ENCODE results near the gene MRFAP1.
"Not testable (repeated sequence)": the region's sequence is repeated elsewhere in the genome, so short reads cannot be mapped to it uniquely, and the experiment has no call there.

The MRFAP1 gene

GRCh38 chr4:6647169-6647568 lies 6.7 kb downstream of the MRFAP1 start:
- no peaks in the 10 kb centered on the region for H3K27me3 ChIP-seq (ENCODE audit: low read depth, low read length)
- no peak for TF ChIP-seq EZH2phosphoT487 (IDR thresholded peaks at IDR 0.05; ENCODE audit: low read depth)
- TF ChIP-seq, protein P1, sequence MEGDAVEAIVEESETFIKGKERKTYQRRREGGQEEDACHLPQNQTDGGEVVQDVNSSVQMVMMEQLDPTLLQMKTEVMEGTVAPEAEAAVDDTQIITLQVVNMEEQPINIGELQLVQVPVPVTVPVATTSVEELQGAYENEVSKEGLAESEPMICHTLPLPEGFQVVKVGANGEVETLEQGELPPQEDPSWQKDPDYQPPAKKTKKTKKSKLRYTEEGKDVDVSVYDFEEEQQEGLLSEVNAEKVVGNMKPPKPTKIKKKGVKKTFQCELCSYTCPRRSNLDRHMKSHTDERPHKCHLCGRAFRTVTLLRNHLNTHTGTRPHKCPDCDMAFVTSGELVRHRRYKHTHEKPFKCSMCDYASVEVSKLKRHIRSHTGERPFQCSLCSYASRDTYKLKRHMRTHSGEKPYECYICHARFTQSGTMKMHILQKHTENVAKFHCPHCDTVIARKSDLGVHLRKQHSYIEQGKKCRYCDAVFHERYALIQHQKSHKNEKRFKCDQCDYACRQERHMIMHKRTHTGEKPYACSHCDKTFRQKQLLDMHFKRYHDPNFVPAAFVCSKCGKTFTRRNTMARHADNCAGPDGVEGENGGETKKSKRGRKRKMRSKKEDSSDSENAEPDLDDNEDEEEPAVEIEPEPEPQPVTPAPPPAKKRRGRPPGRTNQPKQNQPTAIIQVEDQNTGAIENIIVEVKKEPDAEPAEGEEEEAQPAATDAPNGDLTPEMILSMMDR (IDR thresholded peaks at IDR 0.05; ENCODE audit: low read depth, low read length) = no peak
- H3K9me3 ChIP-seq (ENCODE audit: insufficient read depth, low read length) = no peaks in the 10 kb centered on the region
- no peak overlapping the region for H3K4me2 ChIP-seq (ENCODE audit: low read length)
- peaks cover 12% of the 10 kb centered on the region for H4K20me1 ChIP-seq (ENCODE audit: insufficient read depth, low read length)
- H3K79me2 ChIP-seq (ENCODE audit: low read length) = peaks cover 18% of the 10 kb centered on the region
- no peak overlapping the region for H3K4me3 ChIP-seq (ENCODE audit: low read length)
- H3K36me3 ChIP-seq (replicated peaks; ENCODE audit: low read depth, low read length) = peaks cover 22% of the 10 kb centered on the region
- no peak overlapping the region for H3K27ac ChIP-seq (ENCODE audit: low read length)
- H3K4me1 ChIP-seq (ENCODE audit: low read length) = peaks cover 4% of the 10 kb centered on the region
- no peak overlapping the region for H3K9ac ChIP-seq (ENCODE audit: low read length)
- H2AFZ ChIP-seq (ENCODE audit: low read depth, low read length) = no peak overlapping the region

DNA sequence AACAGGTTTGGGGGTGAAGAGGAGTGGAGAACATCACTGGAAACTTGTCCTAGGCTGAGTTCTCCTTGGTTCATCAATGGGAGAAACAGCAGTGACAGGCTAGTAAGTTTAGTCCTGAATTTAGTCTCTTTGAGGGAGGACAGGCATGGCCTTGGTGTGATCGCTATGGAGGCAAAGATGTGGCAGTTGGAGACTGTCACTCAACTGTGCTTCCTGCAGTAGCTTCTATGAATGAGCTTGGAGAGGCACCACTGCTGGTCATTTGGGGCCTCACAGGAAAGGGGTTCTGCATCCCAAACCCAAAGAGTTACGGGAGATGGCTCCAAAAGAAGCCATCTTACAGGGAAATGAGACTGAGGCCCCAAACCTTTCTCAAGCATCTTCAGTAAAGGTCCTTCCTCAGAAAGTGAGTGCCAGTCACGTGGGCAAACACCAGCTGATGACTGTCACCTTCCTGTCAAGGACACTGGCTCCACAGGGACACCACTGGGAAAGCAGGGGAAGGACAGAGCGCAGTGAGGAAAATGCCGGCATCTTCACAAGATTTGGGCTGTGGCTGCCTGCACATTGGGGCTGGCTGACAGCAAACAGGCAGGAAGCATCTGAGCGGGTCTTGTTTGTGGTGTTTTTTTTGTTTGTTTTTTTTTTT lies 7.2 kb downstream of the MRFAP1 start:
- Histone ChIP-seq H3K4me1 (ENCODE audit: low read length) (no peaks in the 10 kb centered on the region), H3K79me2 (ENCODE audit: low read length) (peaks cover 13% of the 10 kb centered on the region), H3K4me3 (ENCODE audit: low read length) (no peak overlapping the region), H3K9ac (ENCODE audit: low read length) (no peak overlapping the region), H3K27me3 (ENCODE audit: low read depth, low read length) (no peaks in the 10 kb centered on the region), H3K36me3 (replicated peaks; ENCODE audit: low read depth, low read length) (peaks cover 17% of the 10 kb centered on the region), H3K4me2 (ENCODE audit: low read length) (no peak overlapping the region), H3K9me3 (ENCODE audit: insufficient read depth, low read length) (no peaks in the 10 kb centered on the region), H2AFZ (ENCODE audit: low read depth, low read length) (no peak overlapping the region), H4K20me1 (ENCODE audit: insufficient read depth, low read length) (peaks cover 7% of the 10 kb centered on the region), H3K27ac (ENCODE audit: low read length) (no peak overlapping the region)
- TF ChIP-seq, protein P1 (IDR thresholded peaks at IDR 0.05; ENCODE audit: low read depth, low read length) = no peak
- TF ChIP-seq EZH2phosphoT487 (IDR thresholded peaks at IDR 0.05; ENCODE audit: low read depth) = no peak

- no peaks in the 10 kb centered on the region for H4K20me1 ChIP-seq (ENCODE audit: insufficient read depth, low read length)
- no peaks in the 10 kb centered on the region for H3K4me1 ChIP-seq (ENCODE audit: low read length)
- no peak overlapping the region for H2AFZ ChIP-seq (ENCODE audit: low read depth, low read length)
These were observed 8.7 kb downstream of the MRFAP1 start for GRCh38 chr4:6649216-6649615.

DNA sequence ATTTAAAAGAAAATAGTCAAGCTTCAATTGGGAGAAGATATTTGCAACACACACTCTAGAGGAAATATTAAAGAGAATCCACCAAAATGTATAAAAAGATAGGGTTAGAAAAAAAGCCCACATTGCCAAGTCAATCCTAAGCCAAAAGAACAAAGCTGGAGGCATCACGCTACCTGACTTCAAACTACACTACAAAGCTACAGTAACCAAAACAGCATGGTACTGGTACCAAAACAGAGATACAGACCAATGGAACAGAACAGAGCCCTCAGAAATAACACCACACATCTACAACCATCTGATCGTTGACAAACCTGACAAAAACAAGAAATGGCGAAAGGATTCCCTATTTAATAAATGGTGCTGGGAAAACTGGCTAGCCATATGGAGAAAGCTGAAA lies 13.7 kb downstream of the MRFAP1 start:
- not testable (repeated sequence) for H3K9me3 ChIP-seq (ENCODE audit: insufficient read depth, low read length); H4K20me1 ChIP-seq (ENCODE audit: insufficient read depth, low read length); H3K27ac ChIP-seq (ENCODE audit: low read length); H3K4me2 ChIP-seq (ENCODE audit: low read length); H3K4me1 ChIP-seq (ENCODE audit: low read length); H3K27me3 ChIP-seq (ENCODE audit: low read depth, low read length); H2AFZ ChIP-seq (ENCODE audit: low read depth, low read length); H3K79me2 ChIP-seq (ENCODE audit: low read length); H3K4me3 ChIP-seq (ENCODE audit: low read length); H3K9ac ChIP-seq (ENCODE audit: low read length); H3K36me3 ChIP-seq (replicated peaks; ENCODE audit: low read depth, low read length)

More at GRCh38 chr4:6649216-6649615, 8.7 kb downstream of the MRFAP1 start:
- Histone ChIP-seq H3K36me3 (replicated peaks; ENCODE audit: low read depth, low read length) (peaks cover 4% of the 10 kb centered on the region), H3K4me2 (ENCODE audit: low read length) (no peak overlapping the region), H3K27ac (ENCODE audit: low read length) (no peak overlapping the region), H3K27me3 (ENCODE audit: low read depth, low read length) (no peaks in the 10 kb centered on the region), H3K79me2 (ENCODE audit: low read length) (no peaks in the 10 kb centered on the region), H3K9ac (ENCODE audit: low read length) (no peak overlapping the region), H3K4me3 (ENCODE audit: low read length) (no peak overlapping the region), H3K9me3 (ENCODE audit: insufficient read depth, low read length) (no peaks in the 10 kb centered on the region)
- TF ChIP-seq, protein P1 (IDR thresholded peaks at IDR 0.05; ENCODE audit: low read depth, low read length) = no peak
- TF ChIP-seq EZH2phosphoT487 (IDR thresholded peaks at IDR 0.05; ENCODE audit: low read depth) = no peak

- H3K79me2 ChIP-seq (ENCODE audit: low read length); H4K20me1 ChIP-seq (ENCODE audit: insufficient read depth, low read length); H3K9ac ChIP-seq (ENCODE audit: low read length); H2AFZ ChIP-seq (ENCODE audit: low read depth, low read length); H3K4me3 ChIP-seq (ENCODE audit: low read length); H3K4me1 ChIP-seq (ENCODE audit: low read length); H3K36me3 ChIP-seq (replicated peaks; ENCODE audit: low read depth, low read length); H3K27ac ChIP-seq (ENCODE audit: low read length); H3K4me2 ChIP-seq (ENCODE audit: low read length); H3K27me3 ChIP-seq (ENCODE audit: low read depth, low read length); H3K9me3 ChIP-seq (ENCODE audit: insufficient read depth, low read length): not testable (repeated sequence)
These were observed 14.8 kb downstream of the MRFAP1 start for GRCh38 chr4:6655291-6655690.
